Upper lobe of left lung (tissue), 6 donors: Measurements from ENCODE around the gene ZNF414. TPM values are rescaled to one million over a fixed set of nuclear protein-coding genes. Genes with fewer than 3 reads are reported as not detected.

Experiments
- ATAC-seq, 2 donors: fragments of 200-7000 bp; cut with Tn5 transposase; one replicate each; pipeline ENCODE4 v1.9.1; 2022; ENCODE audit warnings: mild to moderate bottlenecking in 2 of 2, moderate library complexity in 2 of 2; ENCODE audit not compliant: low FRiP score in 2 of 2
- DNase-seq, 2 donors: peaks; one replicate each; pipeline ENCODE4 v3.0.0-alpha.2; 2019 to 2020
- H3K27ac ChIP-seq, 4 donors: fragments of 200-600 bp; sonication (generic); one replicate each; pipeline ENCODE4 v1.5.1; 2016 to 2019
- H3K27me3 ChIP-seq, 4 donors: fragments of 200-600 bp; sonication (generic); one replicate each; pipeline ENCODE4 v1.5.1; 2017 to 2019
- H3K36me3 ChIP-seq, 4 donors: fragments of 200-600 bp; sonication (generic); one replicate each; pipeline ENCODE4 v1.5.1; 2016 to 2019
- H3K4me1 ChIP-seq, 4 donors: fragments of 200-600 bp; sonication (generic); one replicate each; pipeline ENCODE4 v1.5.1; 2018 to 2019
- H3K4me3 ChIP-seq, 4 donors: fragments of 200-600 bp; sonication (generic); one replicate each; pipeline ENCODE4 v1.5.1; 2017 to 2019; ENCODE audit warnings: mild to moderate bottlenecking in 2 of 4, moderate library complexity in 1 of 4
- H3K9me3 ChIP-seq, 4 donors: fragments of 200-600 bp; sonication (generic); one replicate each; pipeline ENCODE4 v1.5.1; 2018 to 2019
- EP300 ChIP-seq, 4 donors: sonication (generic); formaldehyde crosslinking; IDR thresholded peaks; one replicate each; pipeline ENCODE4 v1.5.1; 2017; ENCODE audit warnings: antibody characterized with exemption in 4 of 4, control low read depth in 2 of 4
- POLR2A ChIP-seq, 4 donors: fragments of 450-650 bp; IDR thresholded peaks; one replicate each; pipeline ENCODE4 v1.5.1; 2016 to 2017; ENCODE audit warnings: antibody characterized with exemption in 4 of 4, mild to moderate bottlenecking in 2 of 4
- POLR2AphosphoS5 ChIP-seq, 2 donors: sonication (generic); formaldehyde crosslinking; IDR thresholded peaks; one replicate each; pipeline ENCODE4 v1.5.1; 2017; ENCODE audit warnings: antibody characterized with exemption in 2 of 2
- WGBS, 2 donors: methylation state at CpG; one replicate each; pipeline ENCODE4 v1.1.5; 2017 to 2018; 5-methylcytosine and 5-hydroxymethylcytosine counted together
- total RNA-seq, 6 donors: library from RNA; depleted of rRNA in 4 of 6; stranded (reverse); fragments of >200 nt in 4 of 6; gene quantifications; one replicate each; pipeline versions ENCODE4 v1.1.0 to v1.2.1, GENCODE V29; 2016 to 2021
- TF ChIP-seq, protein P1 (sequence below), 6 experiments: fragments of 450-650 bp in 4 of 6; fragments of 200-600 bp in 2 of 6; sonication (generic) in 2 of 6; IDR thresholded peaks; one replicate each; pipeline ENCODE4 v1.5.1; 2016 to 2019; ENCODE audit warnings: antibody characterized with exemption in 6 of 6
- donor health status: DM: no; HTN: no; CAD: no; lungs with moderate emphysema.
- donor health status: DM: no; HTN: yes; CAD: no; lungs with severe emphysema.

The ZNF414 gene
- total RNA-seq, 6 donors from 2014 or later = 10.5 to 39.8 (median 25.4) TPM

- peaks cover 58 to 69% (median 65%) of the 10 kb centered on the region in 4 donors for H3K4me1 ChIP-seq
- 63 to 77% methylated on average over 7 of the region's 7 CpGs for WGBS, 2 donors
- peaks cover 11 to 48% (median 32%) of the 10 kb centered on the region in 4 donors for H3K36me3 ChIP-seq
- TF ChIP-seq POLR2A (IDR thresholded peaks at IDR 0.05) (no peak), POLR2AphosphoS5 (IDR thresholded peaks at IDR 0.05) (no peak), EP300 (IDR thresholded peaks at IDR 0.05) (no peak)
- TF ChIP-seq, protein P1, sequence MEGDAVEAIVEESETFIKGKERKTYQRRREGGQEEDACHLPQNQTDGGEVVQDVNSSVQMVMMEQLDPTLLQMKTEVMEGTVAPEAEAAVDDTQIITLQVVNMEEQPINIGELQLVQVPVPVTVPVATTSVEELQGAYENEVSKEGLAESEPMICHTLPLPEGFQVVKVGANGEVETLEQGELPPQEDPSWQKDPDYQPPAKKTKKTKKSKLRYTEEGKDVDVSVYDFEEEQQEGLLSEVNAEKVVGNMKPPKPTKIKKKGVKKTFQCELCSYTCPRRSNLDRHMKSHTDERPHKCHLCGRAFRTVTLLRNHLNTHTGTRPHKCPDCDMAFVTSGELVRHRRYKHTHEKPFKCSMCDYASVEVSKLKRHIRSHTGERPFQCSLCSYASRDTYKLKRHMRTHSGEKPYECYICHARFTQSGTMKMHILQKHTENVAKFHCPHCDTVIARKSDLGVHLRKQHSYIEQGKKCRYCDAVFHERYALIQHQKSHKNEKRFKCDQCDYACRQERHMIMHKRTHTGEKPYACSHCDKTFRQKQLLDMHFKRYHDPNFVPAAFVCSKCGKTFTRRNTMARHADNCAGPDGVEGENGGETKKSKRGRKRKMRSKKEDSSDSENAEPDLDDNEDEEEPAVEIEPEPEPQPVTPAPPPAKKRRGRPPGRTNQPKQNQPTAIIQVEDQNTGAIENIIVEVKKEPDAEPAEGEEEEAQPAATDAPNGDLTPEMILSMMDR (IDR thresholded peaks at IDR 0.05) = no peak
- DNase-seq = no peak
- H3K27me3 ChIP-seq = no peaks in the 10 kb centered on the region
- no peaks in the 10 kb centered on the region for H3K9me3 ChIP-seq
- no peak overlapping the region for H3K4me3 ChIP-seq
- ATAC-seq = no peak
- peak overlapping the region; percentile 22 to 57 (median 50) for H3K27ac ChIP-seq
Observed at GRCh38 chr19:8460516-8461298, 53.3 kb downstream of the ZNF414 start.

Other genes starting within 250 kb of the ZNF414 start
- 10 to 100 TPM; 10.5 to 54.0 (median 27.3) TPM for gene CD320, start 205.8 kb downstream of the ZNF414 start, total RNA-seq
- 10 to 100 TPM; 13.6 to 50.9 (median 31.1) TPM for gene NDUFA7, start 192.8 kb downstream of the ZNF414 start, total RNA-seq
- 1,000 to 10,000 TPM in 2 of 6 donors, 100 to 1,000 TPM in 4; 282 to 1,919 (median 843) TPM for gene RPS28, start 192.7 kb downstream of the ZNF414 start, total RNA-seq
- gene KANK3, start 170.9 kb downstream of the ZNF414 start, total RNA-seq = 100 to 1,000 TPM in 1 of 6 donors, 10 to 100 TPM in 5; 27.7 to 109 (median 56.9) TPM
- gene ANGPTL4, start 150.0 kb downstream of the ZNF414 start, total RNA-seq = 10 to 100 TPM in 4 of 6 donors, 1 to 10 TPM in 1, not detected in 1; 1.8 to 27.7 (median 13.4) TPM
- gene RAB11B, start 123.8 kb downstream of the ZNF414 start, total RNA-seq = 100 to 1,000 TPM in 4 of 6 donors, 10 to 100 TPM in 2; 55.0 to 158 (median 130) TPM
- gene MARCHF2, start 100.9 kb downstream of the ZNF414 start, total RNA-seq = 100 to 1,000 TPM in 3 of 6 donors, 10 to 100 TPM in 3; 72.2 to 266 (median 111) TPM
- 100 to 1,000 TPM in 5 of 6 donors, 10 to 100 TPM in 1; 95.2 to 188 (median 149) TPM for gene HNRNPM, start 69.2 kb downstream of the ZNF414 start, total RNA-seq
- 10 to 100 TPM in 4 of 6 donors, 1 to 10 TPM in 2; 8.7 to 66.0 (median 36.4) TPM for gene PRAM1, start 11.5 kb downstream of the ZNF414 start, total RNA-seq
- gene MYO1F, start 63.3 kb upstream of the ZNF414 start, total RNA-seq = 100 to 1,000 TPM in 4 of 6 donors, 10 to 100 TPM in 2; 47.3 to 246 (median 127) TPM
- gene ADAMTS10, start 96.5 kb upstream of the ZNF414 start, total RNA-seq = 100 to 1,000 TPM in 1 of 6 donors, 10 to 100 TPM in 5; 11.9 to 103 (median 19.8) TPM
- not detected for gene NFILZ, start 116.5 kb upstream of the ZNF414 start, total RNA-seq
- not detected for gene ACTL9, start 184.6 kb upstream of the ZNF414 start, total RNA-seq
- not detected for gene OR2Z1, start 207.5 kb upstream of the ZNF414 start, total RNA-seq